GM12891 (cell line): ENCODE measurements around the gene SLC22A5.

Source experiments
- DNase-seq: peaks from one replicate; pipeline ENCODE4 v3.0.0; 2011; ENCODE audit warnings: low spot score; ENCODE audit not compliant: insufficient read length
- FAIRE-seq: peaks from 2 replicates; lab custom pipeline; 2011; peaks lifted over from hg19 to GRCh38; lab: Jason Lieb, UNC
- PAX5 ChIP-seq: IDR thresholded peaks from 2 replicates; pipeline ENCODE4 v1.6.1; 2011; ENCODE audit warnings: low read length, moderate library complexity, mild to moderate bottlenecking; ENCODE audit not compliant: insufficient read depth, severe bottlenecking
- POLR2A ChIP-seq: IDR thresholded peaks from 2 replicates; pipeline ENCODE4 v1.6.1; 2011; ENCODE audit warnings: low read depth, low read length, control low read depth
- POLR2AphosphoS5 ChIP-seq: IDR thresholded peaks from 2 replicates; pipeline ENCODE4 v1.6.1; 2011; ENCODE audit warnings: low read depth, low read length, control low read depth
- POU2F2 ChIP-seq: IDR thresholded peaks from 2 replicates; pipeline ENCODE4 v1.6.1; 2011; ENCODE audit warnings: low read depth, mild to moderate bottlenecking, control low read depth, low read length, moderate library complexity
- SPI1 ChIP-seq: IDR thresholded peaks from 2 replicates; pipeline ENCODE4 v1.6.1; 2011; ENCODE audit warnings: low read depth, low read length, control low read depth
- TAF1 ChIP-seq: IDR thresholded peaks from 2 replicates; pipeline ENCODE4 v1.6.1; 2011; ENCODE audit warnings: low read depth, low read length, control low read depth

SLC22A5 gene

GRCh38 chr5:132417010-132417439 lies 47.5 kb downstream of the SLC22A5 start:
- no peak for TF ChIP-seq POLR2A
- no peak for TF ChIP-seq TAF1

DNA sequence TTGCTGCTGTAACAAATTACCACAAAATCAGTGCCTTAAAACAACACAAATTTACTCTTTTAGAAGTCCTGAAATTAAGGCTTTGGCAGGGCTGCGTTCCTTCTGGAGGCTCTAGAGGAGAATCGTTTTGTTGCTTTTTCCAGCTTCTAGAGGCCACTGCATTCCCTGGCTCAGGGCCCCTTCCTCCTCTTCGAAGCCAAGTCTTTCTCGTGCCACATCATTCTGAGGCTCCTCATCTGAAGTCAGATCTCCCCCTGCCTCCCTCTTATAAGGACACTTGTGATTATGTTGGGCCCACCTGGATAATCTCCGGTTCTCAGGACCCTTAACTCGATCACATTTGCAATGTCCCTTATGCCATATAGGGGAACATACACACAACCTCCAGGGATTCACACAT lies 48.0 kb downstream of the SLC22A5 start:
- TF ChIP-seq POLR2AphosphoS5 (no peak), POU2F2 (no peak), PAX5 (no peak), POLR2A (no peak), SPI1 (no peak), TAF1 (no peak)
- FAIRE-seq (no peak), DNase-seq (no peak)

More at GRCh38 chr5:132417010-132417439, 47.5 kb downstream of the SLC22A5 start:
- FAIRE-seq, result peak; percentile 20
- no peak for DNase-seq

DNA sequence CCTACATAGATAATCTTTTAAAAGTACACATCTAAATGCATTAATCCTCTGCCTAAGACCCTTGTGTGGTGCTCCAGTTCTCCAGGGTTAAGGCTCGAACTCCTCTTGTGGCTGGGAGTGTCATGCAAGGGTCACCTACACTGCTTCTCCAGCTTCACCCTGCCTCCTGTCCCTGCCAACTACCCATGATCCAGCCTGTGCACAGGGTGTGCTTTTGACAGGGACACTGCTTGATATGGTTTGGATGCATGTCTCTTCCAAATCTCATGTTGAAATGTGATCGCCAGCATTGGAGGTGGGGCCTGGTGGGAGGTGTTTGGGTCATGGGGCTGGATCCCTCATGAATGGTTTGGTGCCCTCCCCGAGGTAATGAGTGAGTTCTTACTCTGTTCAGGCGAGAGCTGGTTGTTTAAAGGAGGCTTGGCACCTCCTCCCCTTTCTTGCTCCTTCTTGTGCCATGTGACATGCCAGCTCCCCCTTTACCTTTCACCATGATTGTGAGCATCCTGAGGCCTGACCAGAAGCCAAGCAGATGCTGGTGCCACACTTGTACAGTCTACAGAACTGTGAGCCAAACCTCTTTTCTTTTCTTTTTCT lies 48.5 kb downstream of the SLC22A5 start:
- TF ChIP-seq POU2F2 (no peak), POLR2AphosphoS5 (no peak), POLR2A (no peak), TAF1 (no peak), PAX5 (no peak)
- FAIRE-seq, result no peak
- no peak for DNase-seq

- FAIRE-seq (no peak), DNase-seq (no peak)
- TF ChIP-seq POLR2AphosphoS5 (no peak), SPI1 (no peak), POLR2A (no peak), POU2F2 (no peak), TAF1 (no peak), PAX5 (no peak)
Measured at GRCh38 chr5:132418881-132419280, 49.4 kb downstream of the SLC22A5 start.

DNA sequence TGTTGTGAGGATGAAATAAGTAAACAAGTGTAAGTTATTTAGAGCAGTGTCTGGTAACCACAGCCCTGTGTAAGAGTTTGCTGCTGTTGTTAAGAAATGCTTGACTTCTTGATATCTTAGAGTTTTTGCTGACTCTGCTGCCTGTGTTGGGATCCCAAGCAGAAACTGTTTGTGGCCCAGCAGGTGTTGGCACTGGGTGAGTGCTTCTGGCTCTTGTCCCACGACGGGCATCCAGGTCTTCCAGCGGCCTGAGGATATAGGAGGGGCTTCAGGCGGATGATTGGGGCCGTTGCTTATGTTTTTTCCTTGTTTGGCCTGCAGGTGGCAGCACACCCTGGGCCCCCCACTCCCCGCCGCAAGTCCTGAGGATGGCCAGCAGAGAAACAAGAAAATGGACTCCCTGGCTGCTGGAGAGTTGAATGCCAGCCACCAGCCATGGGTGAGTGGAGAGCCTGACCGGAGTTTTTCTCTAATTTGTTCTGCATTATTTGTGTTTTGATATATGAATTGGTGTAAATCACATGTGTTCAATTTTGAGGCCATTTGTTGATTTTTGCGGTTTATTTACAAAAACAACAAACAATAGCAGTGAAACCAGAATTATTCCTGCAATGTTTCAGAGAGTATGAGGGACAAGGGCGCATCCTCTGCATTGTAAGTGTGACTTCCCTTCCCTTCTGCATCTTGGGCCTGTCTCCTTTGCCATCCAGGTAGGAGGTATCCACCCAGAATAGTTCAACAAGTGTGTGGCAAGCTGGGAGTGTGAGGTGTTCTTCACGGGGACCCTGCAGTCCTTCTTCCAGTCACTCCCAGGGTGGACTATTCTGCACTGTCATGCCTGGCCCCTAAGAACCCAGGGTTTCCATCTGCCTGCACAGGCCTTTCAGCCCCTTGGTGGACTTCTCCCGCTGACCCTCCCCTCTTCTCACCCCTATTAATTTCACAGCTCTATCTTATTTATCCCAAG lies 50.3 kb downstream of the SLC22A5 start:
- TF ChIP-seq SPI1, result no peak
- DNase-seq, result peak; percentile 42
- peak; percentile 57 for FAIRE-seq

DNA sequence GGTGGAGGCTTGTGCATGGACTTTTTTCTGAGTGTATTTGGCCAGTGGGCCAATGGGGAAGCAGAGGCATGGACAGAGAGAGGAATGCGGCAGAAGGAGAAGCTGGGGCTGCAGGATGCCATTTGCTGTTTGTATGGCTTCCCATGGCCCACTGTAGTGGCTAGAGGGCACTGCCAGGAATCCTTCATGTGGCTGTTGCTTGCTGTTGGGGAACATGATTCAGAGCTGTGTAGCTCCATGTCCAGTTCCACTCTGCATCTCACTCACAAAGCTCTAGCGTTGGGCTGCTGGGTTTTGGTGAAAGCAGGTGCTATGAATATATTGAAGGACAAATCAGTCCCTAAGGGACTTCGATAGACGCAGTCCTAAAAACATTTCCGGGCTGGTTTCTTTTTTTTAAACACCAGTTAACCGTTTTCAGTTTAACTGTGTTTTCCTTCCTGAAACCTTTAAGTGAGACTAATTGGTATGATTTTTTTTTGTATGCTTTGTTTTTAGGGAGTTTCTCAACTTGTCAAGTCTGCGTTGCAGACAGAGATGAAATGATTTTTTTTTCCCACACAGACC lies 51.3 kb downstream of the SLC22A5 start:
- TF ChIP-seq PAX5 (no peak), POU2F2 (no peak), SPI1 (no peak), POLR2A (no peak), POLR2AphosphoS5 (no peak), TAF1 (no peak)
- FAIRE-seq (peak; percentile 61), DNase-seq (no peak)

DNA sequence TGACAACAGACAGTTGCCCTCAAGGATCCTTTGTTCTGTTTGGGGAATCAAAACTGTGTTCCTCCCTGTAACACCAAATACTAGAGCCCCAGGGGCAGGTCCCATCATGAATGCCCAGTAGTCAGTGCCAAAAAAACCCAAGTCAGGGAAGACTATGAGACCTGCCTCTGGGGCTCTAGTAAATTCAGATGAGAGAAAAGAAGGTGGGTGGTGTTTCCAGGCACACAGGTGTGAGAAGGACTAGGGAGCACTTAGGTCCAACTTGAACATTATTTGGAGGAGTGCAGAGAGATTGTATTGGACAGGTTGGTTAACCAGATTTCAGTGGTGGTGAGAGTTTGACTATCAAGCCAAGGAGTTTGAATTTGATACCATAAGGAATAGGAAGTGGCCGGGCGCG lies 52.0 kb downstream of the SLC22A5 start:
- DNase-seq (no peak), FAIRE-seq (no peak)
- TF ChIP-seq SPI1 (no peak), POU2F2 (no peak), PAX5 (no peak), POLR2A (no peak), TAF1 (no peak), POLR2AphosphoS5 (no peak)

DNA sequence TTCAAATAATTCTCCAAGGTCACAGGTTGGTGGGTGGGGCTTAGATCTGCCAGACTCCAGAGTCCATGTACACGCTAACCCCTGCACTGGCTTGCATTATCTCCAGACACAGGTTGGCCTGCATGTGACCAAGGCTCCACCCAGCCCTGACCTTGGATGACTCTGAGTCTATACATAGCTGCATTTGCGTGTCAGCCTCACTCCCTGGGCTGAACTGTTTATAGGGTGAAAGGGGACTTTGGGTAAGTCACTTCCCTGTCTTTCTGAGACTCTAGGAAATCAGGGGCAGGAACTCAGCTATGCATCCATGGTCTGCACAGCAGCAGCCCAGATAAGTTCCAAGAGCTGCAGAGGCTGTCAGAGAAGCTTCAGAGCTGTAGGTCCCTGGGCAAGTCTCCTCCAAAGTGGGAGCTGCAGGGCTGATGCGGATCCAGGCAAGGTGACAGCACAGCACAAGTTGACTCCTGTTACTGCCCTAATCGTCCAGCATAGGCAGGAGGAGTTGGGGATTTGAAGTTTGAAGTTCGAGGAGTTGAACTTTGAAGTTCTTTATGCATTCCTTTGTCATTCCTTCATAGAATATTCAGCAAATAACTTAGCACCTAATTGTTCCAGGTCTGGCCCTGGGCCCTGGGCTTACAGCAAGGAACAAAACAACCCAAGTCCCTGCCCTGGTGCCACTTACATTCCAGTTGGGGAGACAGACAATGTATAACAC lies 53.4 kb downstream of the SLC22A5 start:
- FAIRE-seq (peak; percentile 79), DNase-seq (no peak)
- TF ChIP-seq POU2F2 (0 out of 2 replicates have a peak, but pooled peaks have one; percentile 75), PAX5 (no peak), POLR2AphosphoS5 (no peak), SPI1 (peak; percentile 51; the same call in 1 of the 2 replicates), POLR2A (no peak), TAF1 (no peak)

DNA sequence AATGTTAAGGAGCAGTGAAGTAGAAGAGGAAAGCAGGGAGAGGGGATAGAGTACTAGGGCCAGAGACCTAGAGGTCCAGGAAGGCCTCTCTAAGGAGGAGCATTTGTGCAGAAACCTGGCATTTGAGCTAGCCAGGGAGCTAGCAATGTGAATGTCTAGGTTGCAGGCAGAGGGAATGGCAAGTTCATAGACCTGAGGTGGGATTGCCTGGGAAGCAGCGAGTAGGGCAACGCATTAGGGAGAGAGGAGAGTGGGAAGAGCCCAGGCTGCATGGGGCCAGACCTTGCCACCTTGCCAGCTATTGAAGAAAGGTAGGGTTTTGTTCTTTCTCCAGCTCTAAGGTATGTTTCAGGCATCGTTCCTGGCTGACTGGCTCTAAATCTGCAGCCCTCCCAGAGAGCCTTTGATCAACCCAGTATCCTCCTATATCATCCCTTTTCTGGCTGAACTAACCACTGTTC lies 54.0 kb downstream of the SLC22A5 start:
- FAIRE-seq, result no peak

More for the DNA sequence above, 54.0 kb downstream of the SLC22A5 start:
- TF ChIP-seq PAX5, result no peak
- TF ChIP-seq TAF1, result no peak
- no peak for TF ChIP-seq POLR2A
- TF ChIP-seq POLR2AphosphoS5, result no peak
- no peak for TF ChIP-seq POU2F2
- TF ChIP-seq SPI1, result no peak
- no peak for DNase-seq
